HepG2 (cell line): ENCODE results near the gene FXYD4. TPM values are rescaled to one million over a fixed set of nuclear protein-coding genes. Genes with fewer than 3 reads are reported as not detected.
A peak's percentile ranks its signal among the peaks of the same experiment; 100 is the strongest.

Experiments
- CBX2 ChIP-seq, 2 experiments: fragments of 200-600 bp in 1 of 2; sonication (generic); formaldehyde crosslinking in 1 of 2; IDR thresholded peaks; 2 replicates each; pipeline versions ENCODE4 v1.7.0 to v1.8.1; 2018 to 2022; ENCODE audit warnings: low read depth in 2 of 2, low read length in 1 of 2, mild to moderate bottlenecking in 1 of 2, missing genetic modification reagents in 1 of 2
- HNRNPH1 ChIP-seq: fragments of 200-400 bp; formaldehyde crosslinking; optimal IDR thresholded peaks from 2 replicates; pipeline ENCODE3; 2017; ENCODE audit warnings: mild to moderate bottlenecking, low read depth, low read length
- HNRNPUL1 ChIP-seq: fragments of 200-400 bp; formaldehyde crosslinking; IDR thresholded peaks from 2 replicates; pipeline ENCODE4 v1.6.1; 2017; ENCODE audit warnings: low read depth, mild to moderate bottlenecking, low read length, moderate library complexity
- IRF2 ChIP-seq: IDR thresholded peaks from 2 replicates; pipeline ENCODE4 v1.6.1; 2018; ENCODE audit warnings: missing genetic modification reagents, missing compliant biosample characterization
- IRX3 ChIP-seq: sonication (generic); formaldehyde crosslinking; IDR thresholded peaks from 2 replicates; pipeline ENCODE4 v1.8.1; 2023; ENCODE audit warnings: mild to moderate bottlenecking, low read depth, missing genetic modification reagents, borderline replicate concordance
- SIX4 ChIP-seq: sonication (generic); formaldehyde crosslinking; IDR thresholded peaks from 2 replicates; pipeline ENCODE4 v1.4.0; 2020; ENCODE audit warnings: missing genetic modification reagents
- WIZ ChIP-seq: sonication (generic); formaldehyde crosslinking; IDR thresholded peaks from 2 replicates; pipeline ENCODE4 v1.5.1; 2020; ENCODE audit warnings: mild to moderate bottlenecking, missing genetic modification reagents
- ZNF121 ChIP-seq: sonication (generic); formaldehyde crosslinking; IDR thresholded peaks from 2 replicates; pipeline ENCODE4 v1.5.0; 2020; ENCODE audit warnings: mild to moderate bottlenecking, missing genetic modification reagents
- ZNF232 ChIP-seq: sonication (generic); formaldehyde crosslinking; IDR thresholded peaks from 2 replicates; pipeline ENCODE4 v1.4.0; 2020; ENCODE audit warnings: missing genetic modification reagents, borderline replicate concordance
- ZNF776 ChIP-seq: sonication (generic); formaldehyde crosslinking; IDR thresholded peaks from 2 replicates; pipeline ENCODE4 v1.4.0; 2020; ENCODE audit warnings: mild to moderate bottlenecking, missing genetic modification reagents
- ZSCAN29 ChIP-seq: sonication (generic); formaldehyde crosslinking; conservative IDR thresholded peaks from 2 replicates; pipeline ENCODE4 v1.4.0; 2020; ENCODE audit warnings: mild to moderate bottlenecking, missing genetic modification reagents
- polyA plus RNA-seq, 8 experiments: library from polyadenylated mRNA; depleted of rRNA in 3 of 8; stranded (reverse) in 7 of 8; unstranded in 1 of 8; fragments of >200 nt; fragmentation: Illumina TruSeq in 4 of 8; extraction: Trizol in 4 of 8; gene quantifications; 2 replicates each; pipeline versions ENCODE4 v1.2.1 to v1.2.3, GENCODE V29; 2011 to 2016; ENCODE audit warnings: low read depth in 4 of 8, missing spikeins in 1 of 8, mixed read lengths in 1 of 8; ENCODE audit not compliant: insufficient read depth in 1 of 8
- total RNA-seq, 5 experiments: library from RNA; depleted of rRNA; stranded (reverse); fragments of >200 nt; fragmentation: Illumina TruSeq; extraction: Trizol; gene quantifications; 2 replicates each; pipeline ENCODE4 v1.2.3, GENCODE V29; 2016; ENCODE audit warnings: low read depth in 1 of 5
- TF ChIP-seq, protein P1 (sequence below): fragments of 450-650 bp; IDR thresholded peaks from 2 replicates; pipeline ENCODE4 v1.6.1; 2017
- TF ChIP-seq, protein P2 (sequence below): sonication (generic); formaldehyde crosslinking; IDR thresholded peaks from 2 replicates; pipeline ENCODE4 v1.4.0; 2020; ENCODE audit warnings: low read depth, mild to moderate bottlenecking, missing genetic modification reagents
- TF ChIP-seq, protein P3 (sequence below): sonication (generic); formaldehyde crosslinking; IDR thresholded peaks from 2 replicates; pipeline ENCODE4 v1.4.0; 2020; ENCODE audit warnings: mild to moderate bottlenecking, missing genetic modification reagents, borderline replicate concordance
- TF ChIP-seq, protein P4 (sequence below): sonication (generic); formaldehyde crosslinking; IDR thresholded peaks from 2 replicates; pipeline ENCODE4 v1.4.0; 2020; ENCODE audit warnings: mild to moderate bottlenecking, missing genetic modification reagents
- TF ChIP-seq, protein P5 (sequence below): sonication (generic); formaldehyde crosslinking; IDR thresholded peaks from 2 replicates; pipeline ENCODE4 v1.4.0; 2020; ENCODE audit warnings: mild to moderate bottlenecking, missing genetic modification reagents, borderline replicate concordance
- TF ChIP-seq, protein P6 (sequence below): sonication (generic); formaldehyde crosslinking; IDR thresholded peaks from 2 replicates; pipeline ENCODE4 v1.4.0; 2020; ENCODE audit warnings: missing genetic modification reagents, borderline replicate concordance

Gene FXYD4
- total and polyA plus RNA-seq, 2 of the 13 experiments (the other 11 are each of a cell fraction or from before 2014, with no cell fraction given) = not detected

DNA sequence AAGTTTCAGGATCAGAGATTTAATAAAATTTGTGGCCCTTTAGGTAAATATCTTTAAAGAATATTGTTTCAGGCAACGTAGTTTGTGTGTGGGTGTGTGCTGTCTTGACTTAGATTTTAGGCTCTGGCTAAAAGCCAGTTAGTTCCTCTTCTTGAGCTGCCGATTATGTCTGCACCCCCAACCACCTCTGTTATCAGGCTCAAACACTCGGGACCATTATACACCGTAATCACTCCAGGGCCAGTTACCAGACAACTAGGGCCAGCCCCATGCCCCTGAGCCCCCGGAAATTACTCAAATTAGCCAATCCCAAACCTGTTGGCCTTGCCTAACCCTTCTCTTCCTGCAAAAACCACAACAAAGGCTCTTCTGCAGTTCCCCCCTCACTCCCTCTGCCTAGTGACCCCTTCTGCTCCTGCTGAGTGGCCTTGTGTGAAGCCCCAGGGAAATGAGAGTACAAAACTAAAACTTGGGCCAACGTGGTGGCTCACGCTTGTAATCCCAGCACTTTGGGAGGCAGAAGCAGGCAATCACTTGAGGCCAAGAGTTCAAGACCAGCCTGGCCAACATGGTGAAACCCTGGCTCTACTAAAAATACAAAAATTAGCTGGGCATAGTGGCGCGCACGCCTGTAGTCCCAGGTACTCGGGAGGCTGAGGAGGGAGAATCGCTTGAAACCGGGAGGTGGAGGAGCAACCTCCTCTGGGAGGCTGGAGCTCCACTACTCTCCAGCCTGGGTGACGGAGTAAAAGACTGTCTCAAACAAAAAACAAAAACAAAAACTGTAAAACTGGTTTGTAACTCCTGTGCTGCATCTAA is 46.7 kb downstream of the FXYD4 start (continued):
- TF ChIP-seq, protein P1, sequence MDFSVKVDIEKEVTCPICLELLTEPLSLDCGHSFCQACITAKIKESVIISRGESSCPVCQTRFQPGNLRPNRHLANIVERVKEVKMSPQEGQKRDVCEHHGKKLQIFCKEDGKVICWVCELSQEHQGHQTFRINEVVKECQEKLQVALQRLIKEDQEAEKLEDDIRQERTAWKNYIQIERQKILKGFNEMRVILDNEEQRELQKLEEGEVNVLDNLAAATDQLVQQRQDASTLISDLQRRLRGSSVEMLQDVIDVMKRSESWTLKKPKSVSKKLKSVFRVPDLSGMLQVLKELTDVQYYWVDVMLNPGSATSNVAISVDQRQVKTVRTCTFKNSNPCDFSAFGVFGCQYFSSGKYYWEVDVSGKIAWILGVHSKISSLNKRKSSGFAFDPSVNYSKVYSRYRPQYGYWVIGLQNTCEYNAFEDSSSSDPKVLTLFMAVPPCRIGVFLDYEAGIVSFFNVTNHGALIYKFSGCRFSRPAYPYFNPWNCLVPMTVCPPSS = no peak
- TF ChIP-seq, protein P2, sequence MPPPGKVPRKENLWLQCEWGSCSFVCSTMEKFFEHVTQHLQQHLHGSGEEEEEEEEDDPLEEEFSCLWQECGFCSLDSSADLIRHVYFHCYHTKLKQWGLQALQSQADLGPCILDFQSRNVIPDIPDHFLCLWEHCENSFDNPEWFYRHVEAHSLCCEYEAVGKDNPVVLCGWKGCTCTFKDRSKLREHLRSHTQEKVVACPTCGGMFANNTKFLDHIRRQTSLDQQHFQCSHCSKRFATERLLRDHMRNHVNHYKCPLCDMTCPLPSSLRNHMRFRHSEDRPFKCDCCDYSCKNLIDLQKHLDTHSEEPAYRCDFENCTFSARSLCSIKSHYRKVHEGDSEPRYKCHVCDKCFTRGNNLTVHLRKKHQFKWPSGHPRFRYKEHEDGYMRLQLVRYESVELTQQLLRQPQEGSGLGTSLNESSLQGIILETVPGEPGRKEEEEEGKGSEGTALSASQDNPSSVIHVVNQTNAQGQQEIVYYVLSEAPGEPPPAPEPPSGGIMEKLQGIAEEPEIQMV = no peak
- TF ChIP-seq, protein P3, sequence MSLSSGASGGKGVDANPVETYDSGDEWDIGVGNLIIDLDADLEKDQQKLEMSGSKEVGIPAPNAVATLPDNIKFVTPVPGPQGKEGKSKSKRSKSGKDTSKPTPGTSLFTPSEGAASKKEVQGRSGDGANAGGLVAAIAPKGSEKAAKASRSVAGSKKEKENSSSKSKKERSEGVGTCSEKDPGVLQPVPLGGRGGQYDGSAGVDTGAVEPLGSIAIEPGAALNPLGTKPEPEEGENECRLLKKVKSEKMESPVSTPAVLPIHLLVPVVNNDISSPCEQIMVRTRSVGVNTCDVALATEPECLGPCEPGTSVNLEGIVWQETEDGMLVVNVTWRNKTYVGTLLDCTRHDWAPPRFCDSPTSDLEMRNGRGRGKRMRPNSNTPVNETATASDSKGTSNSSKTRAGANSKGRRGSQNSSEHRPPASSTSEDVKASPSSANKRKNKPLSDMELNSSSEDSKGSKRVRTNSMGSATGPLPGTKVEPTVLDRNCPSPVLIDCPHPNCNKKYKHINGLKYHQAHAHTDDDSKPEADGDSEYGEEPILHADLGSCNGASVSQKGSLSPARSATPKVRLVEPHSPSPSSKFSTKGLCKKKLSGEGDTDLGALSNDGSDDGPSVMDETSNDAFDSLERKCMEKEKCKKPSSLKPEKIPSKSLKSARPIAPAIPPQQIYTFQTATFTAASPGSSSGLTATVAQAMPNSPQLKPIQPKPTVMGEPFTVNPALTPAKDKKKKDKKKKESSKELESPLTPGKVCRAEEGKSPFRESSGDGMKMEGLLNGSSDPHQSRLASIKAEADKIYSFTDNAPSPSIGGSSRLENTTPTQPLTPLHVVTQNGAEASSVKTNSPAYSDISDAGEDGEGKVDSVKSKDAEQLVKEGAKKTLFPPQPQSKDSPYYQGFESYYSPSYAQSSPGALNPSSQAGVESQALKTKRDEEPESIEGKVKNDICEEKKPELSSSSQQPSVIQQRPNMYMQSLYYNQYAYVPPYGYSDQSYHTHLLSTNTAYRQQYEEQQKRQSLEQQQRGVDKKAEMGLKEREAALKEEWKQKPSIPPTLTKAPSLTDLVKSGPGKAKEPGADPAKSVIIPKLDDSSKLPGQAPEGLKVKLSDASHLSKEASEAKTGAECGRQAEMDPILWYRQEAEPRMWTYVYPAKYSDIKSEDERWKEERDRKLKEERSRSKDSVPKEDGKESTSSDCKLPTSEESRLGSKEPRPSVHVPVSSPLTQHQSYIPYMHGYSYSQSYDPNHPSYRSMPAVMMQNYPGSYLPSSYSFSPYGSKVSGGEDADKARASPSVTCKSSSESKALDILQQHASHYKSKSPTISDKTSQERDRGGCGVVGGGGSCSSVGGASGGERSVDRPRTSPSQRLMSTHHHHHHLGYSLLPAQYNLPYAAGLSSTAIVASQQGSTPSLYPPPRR (CRISPR knock-in tag) = peak; percentile 63; the same call in 1 of the 2 replicates
- peak; percentile 54; the same call in 1 of the 2 replicates for TF ChIP-seq IRF2 (CRISPR knock-in tag)
- no peak for TF ChIP-seq ZNF776 (CRISPR knock-in tag)
- no peak for TF ChIP-seq WIZ (CRISPR knock-in tag)
- no peak; the same call in 1 of the 2 replicates for TF ChIP-seq ZNF121 (CRISPR knock-in tag)
- no peak for TF ChIP-seq HNRNPUL1
- TF ChIP-seq, protein P4, sequence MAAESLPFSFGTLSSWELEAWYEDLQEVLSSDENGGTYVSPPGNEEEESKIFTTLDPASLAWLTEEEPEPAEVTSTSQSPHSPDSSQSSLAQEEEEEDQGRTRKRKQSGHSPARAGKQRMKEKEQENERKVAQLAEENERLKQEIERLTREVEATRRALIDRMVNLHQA (CRISPR knock-in tag) = no peak
- TF ChIP-seq HNRNPH1 = no peak
- TF ChIP-seq ZSCAN29 (CRISPR knock-in tag) = no peak
- TF ChIP-seq, protein P5, sequence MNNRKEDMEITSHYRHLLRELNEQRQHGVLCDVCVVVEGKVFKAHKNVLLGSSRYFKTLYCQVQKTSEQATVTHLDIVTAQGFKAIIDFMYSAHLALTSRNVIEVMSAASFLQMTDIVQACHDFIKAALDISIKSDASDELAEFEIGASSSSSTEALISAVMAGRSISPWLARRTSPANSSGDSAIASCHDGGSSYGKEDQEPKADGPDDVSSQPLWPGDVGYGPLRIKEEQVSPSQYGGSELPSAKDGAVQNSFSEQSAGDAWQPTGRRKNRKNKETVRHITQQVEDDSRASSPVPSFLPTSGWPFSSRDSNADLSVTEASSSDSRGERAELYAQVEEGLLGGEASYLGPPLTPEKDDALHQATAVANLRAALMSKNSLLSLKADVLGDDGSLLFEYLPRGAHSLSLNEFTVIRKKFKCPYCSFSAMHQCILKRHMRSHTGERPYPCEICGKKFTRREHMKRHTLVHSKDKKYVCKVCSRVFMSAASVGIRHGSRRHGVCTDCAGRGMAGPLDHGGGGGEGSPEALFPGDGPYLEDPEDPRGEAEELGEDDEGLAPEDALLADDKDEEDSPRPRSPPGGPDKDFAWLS (CRISPR knock-in tag) = no peak
- TF ChIP-seq SIX4 (CRISPR knock-in tag) = no peak
- TF ChIP-seq ZNF232 (CRISPR knock-in tag) = no peak
- TF ChIP-seq CBX2 (IDR thresholded peaks at IDR 0.05; ENCODE audit: low read depth, low read length) = no peak
- no peak for TF ChIP-seq CBX2 (CRISPR knock-in tag; IDR thresholded peaks at IDR 0.05; ENCODE audit: low read depth)
- TF ChIP-seq IRX3 (CRISPR knock-in tag) = no peak
- TF ChIP-seq, protein P6, sequence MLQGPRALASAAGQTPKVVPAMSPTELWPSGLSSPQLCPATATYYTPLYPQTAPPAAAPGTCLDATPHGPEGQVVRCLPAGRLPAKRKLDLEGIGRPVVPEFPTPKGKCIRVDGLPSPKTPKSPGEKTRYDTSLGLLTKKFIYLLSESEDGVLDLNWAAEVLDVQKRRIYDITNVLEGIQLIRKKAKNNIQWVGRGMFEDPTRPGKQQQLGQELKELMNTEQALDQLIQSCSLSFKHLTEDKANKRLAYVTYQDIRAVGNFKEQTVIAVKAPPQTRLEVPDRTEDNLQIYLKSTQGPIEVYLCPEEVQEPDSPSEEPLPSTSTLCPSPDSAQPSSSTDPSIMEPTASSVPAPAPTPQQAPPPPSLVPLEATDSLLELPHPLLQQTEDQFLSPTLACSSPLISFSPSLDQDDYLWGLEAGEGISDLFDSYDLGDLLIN (CRISPR knock-in tag) = no peak
